GM18499 (cell line): ENCODE results near the gene CTF1.

ENCODE experiments used
- ATAC-seq: cut with Tn5 transposase; IDR thresholded peaks from one replicate; pipeline ENCODE4 v1.9.1; 2021; ENCODE audit warnings: moderate number of reproducible peaks; ENCODE audit not compliant: insufficient read depth, unreplicated experiment

CTF1 gene

GRCh38 chr16:30949650-30950515 is 53.5 kb downstream of the CTF1 start:
- peak; percentile 33 for ATAC-seq

GRCh38 chr16:30950516-30951065 is 54.2 kb downstream of the CTF1 start:
- ATAC-seq = no peak

GRCh38 chr16:30951193-30951592 is 54.8 kb downstream of the CTF1 start:
- no peak for ATAC-seq

GRCh38 chr16:30951750-30952149 is 55.3 kb downstream of the CTF1 start:
- ATAC-seq = no peak

GRCh38 chr16:30953111-30953510 is 56.7 kb downstream of the CTF1 start:
- ATAC-seq = no peak
